HG03135 (cell line): Measurements from ENCODE around the gene DNAJC5.

Source experiments
- ATAC-seq: cut with Tn5 transposase; IDR thresholded peaks from one replicate; pipeline ENCODE4 v1.9.1; 2021; ENCODE audit warnings: mild to moderate bottlenecking, moderate library complexity; ENCODE audit not compliant: unreplicated experiment

The DNAJC5 gene

DNA sequence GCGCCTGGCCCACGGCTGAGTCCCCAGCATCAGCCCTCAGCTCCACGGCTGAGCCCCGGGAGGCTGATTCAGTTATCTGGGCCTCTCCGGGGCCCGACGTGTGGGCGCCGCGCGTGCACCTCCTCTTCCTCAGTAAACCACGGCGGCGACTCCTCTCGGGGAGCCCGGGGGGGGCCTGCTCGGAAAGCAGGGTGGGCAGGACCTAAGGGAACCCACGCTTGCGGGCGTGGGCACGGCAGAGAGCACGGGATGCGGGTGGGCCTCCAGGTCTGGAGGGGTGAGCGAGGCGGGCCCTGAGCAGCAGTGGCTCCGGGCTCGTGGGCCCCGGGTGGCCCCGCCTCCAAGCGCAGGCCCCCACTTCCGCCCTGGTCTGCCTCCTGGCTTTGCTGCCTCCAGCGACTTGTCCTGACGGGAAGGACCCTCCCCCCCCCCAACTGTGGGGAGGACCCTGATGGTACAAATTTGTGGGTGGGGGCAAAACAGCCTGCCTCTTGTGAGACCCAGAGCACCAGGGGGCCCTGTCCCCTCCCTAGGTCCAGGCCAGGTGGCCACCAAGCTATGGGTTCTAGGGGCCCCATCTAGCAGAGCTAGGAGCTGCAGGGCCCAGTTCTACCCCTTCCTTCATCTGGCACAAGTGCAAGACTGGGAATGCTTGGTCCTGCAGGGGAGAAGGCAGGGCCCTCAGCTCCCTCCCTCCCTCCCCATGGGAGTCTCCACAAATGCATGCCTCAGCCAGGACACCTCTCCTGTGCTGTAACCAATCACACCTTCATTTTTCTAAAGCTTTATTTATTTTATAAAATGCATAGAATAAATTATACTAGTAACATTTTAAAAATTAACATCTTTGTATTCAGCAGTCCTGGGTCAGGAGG, 44.4 kb downstream of the DNAJC5 start:
- ATAC-seq: no peak

DNA sequence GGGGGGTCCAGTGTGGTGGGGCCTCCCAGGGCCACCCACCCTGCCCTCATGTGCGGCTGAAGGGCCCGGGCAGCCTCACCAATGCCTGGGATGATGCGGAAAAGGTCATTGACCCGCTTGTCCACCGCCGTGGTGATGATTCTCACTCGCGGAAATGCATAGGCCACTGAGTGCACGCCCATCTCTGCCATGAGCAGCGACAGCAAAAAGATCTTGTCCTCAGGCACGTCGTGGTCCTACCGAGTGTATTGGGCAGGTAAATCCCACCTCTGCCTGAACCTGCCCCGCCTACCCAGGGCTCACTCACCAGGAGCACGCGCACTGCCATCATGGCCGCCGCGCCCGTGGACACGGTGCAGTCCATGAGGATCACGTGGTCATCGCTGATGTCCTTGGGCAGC, 45.1 kb downstream of the DNAJC5 start:
- ATAC-seq: no peak

DNA sequence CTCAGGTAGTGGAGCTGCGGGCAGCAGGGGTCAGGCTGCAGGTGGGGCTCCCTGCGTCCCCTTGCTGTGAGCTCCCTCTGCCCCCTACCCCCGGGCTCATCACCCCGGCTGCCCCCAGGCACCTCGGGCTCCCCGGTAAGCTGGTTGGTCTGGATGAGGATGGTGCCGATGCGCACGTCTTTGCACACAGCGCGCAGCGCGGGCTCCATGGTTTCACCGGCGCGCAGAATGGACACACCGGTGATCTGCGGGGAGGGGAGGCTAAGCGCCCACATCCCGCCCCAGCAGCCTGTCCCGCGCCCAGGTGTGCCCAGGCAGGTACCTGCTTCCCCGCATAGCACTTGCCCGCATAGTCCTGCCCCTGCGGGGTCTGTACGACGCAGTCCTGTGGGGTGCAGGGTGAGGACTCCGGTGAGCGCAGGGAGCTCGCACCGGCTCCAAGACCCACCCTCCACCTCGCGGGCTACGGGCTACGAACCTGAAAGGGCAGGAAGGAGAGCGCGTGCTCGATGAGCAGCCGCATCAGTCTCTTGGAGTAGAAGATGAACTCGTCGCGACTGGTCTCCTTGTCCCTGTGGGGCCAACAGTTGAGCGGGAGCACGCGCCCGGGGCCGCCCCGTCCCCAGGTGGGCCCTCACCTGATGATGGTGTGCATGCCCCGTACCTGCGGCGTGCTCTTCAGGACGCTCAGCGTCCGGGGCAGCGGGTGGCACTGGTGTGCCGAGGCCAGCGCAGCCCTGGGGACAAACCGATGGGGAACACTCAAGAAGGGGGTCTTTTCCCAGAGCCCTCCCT, 45.7 kb downstream of the DNAJC5 start:
- no peak for ATAC-seq

DNA sequence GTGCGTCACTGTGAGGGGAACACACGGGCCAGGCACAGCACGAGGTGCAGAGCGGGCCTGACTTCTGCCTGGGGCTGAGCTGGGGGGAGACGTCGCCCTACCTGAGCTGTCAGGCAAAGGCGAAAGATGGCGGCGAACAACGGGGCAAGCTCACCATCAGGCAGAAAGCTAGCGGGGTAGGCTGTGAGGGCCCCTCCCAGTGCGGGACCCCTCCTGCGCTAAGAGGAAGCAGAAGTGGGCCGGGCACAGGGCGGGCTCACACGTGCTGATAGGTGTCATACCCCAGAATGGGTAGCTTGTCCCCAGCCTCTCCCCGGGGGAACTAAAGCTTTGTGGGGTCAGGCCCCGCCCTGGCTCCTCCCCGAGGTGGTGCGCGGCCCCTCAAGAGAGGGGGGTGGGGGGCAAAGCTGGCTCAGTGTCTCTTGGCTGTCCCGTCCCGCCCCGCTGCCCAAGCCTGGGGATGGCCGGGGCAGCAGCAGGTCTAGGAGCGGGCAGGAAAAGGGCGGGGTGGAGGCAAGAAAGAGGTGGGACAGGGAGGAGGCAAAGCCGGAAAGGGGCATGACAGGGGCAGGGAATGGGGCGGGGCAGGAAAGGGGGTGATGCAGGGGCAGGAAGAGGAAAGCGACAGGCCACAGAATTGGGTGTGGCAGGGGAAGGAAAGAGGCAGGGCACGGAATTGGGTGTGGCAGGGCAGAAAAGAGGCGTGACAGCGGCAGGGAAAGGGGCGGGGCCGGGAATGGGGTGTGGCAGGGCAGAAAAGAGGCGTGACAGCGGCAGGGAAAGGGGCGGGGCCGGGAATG, 46.6 kb downstream of the DNAJC5 start:
- ATAC-seq: no peak

DNA sequence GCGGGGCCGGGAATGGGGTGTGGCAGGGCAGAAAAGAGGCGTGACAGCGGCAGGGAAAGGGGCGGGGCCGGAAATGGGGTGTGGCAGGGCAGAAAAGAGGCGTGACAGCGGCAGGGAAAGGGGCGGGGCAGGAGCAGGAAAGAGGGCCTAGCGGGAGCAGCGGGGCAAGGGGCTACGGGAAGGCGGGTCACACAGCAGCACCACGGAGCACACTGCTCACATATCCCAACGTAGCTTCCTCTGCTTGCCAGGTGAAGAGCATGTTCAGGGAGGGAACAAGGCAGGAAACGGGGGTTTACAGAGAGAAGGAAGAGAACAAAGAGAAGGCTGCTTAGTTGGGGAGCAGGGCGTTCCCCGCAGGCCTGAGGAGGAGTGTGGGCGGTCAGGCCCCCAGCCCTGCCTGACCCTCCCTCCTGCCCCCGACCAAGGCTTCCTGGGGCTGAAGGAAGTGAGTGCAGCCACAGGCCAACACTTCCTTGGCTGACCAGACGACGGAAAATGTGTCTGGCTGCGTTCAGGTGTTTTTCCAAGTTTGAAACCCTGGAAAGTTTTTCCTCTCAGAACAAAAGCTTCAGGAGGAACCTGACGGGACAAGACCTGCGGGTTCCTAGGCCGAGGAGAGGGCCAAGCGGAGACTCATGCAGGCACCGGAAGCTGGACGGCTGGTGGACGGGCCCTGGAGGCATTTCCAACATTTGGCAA, 47.5 kb downstream of the DNAJC5 start:
- ATAC-seq: no peak

DNA sequence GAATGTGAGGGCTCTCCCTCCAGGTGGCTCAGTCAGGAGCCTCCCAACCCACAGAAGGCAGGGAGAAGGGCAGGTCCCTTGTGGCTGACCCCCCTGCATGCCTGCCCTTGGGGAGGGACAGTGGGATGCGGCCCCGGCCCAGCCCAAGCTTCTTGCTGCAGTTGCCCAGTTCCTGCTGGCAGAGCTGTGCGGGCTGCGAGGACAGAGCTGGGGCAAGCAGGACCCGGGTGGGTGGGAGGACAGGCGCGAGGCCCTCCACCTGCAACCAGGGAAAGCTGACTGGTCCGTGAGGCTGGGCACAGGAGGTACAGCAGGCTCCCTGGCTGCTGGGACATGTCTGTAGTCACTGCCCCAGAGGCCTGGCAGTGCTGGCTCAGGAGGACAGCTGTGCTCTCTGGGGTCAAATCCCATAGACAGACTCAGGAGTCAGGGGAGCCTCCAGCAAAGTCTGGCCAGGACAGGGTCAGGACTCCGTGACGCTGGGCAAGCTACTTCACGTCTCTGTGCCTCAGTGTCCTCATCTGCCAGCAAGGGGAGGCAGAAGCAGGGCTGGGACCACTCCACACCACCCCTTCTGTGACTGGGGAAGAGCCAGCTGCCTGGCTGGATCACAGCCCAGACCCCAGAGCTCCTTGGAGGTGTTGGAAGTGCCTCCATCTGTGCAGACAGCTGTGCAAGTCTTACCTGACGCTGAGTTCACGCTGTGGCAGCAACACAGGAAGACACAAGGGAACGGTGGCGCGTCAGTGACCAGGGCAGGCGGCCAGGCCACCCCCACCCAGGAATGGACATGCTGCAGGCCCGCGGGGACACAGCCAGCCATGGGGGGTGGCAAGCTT, 48.3 kb downstream of the DNAJC5 start:
- no peak for ATAC-seq

DNA sequence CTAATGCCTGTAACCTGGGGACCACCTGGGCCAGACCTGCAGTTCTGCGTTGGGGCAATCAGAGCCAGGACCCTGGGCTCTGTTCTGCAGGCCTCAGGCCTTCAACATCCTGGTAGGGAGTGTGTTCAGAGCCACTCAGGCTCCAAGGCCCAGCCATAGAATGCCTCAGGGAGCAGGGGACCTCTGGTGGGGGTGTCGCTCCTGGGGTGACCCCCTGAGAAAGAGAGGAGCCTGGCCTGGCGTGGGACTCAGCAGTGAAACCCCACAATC, 48.8 kb downstream of the DNAJC5 start:
- ATAC-seq: no peak

DNA sequence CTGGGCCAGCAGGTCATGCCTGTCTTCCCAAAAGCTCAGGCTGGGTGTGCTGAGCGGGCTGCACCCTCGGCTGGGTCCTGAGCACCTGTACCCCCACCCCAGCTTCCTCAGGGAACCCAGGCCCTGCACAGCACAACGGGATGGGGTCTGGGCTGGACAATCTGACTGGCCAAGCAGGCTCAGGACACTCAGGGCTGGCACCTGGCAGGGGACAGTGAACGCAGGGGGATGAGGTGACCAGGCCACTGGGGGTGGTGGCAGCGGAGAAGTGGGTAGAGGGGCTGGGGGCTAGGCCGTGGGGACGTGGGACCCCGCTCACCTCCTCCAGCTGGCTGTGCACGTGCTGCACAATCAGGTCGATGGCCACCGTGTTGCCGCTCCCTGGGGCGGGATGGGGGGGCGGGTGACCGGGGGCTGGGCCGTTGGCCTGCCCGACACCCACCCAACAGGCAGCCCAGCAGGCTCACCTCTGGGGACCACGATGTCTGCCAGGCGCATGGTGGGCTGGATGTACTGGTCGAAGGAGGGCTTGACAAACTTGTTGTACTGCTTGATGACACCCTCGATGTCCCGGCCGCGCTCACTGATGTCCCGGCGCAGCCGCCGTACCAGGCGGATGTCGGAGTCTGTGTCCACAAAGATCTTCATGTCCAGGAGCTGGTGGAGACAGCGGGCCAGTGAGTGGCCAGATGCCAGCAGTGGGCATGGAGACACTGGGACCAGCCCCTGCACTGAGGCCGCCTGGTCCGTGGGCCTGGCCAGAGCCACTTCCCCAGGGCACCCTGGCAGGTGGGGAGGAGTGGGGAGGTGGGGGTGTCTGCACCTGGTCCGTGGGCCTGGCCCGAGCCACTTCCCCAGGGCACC, 49.4 kb downstream of the DNAJC5 start:
- ATAC-seq: no peak

DNA sequence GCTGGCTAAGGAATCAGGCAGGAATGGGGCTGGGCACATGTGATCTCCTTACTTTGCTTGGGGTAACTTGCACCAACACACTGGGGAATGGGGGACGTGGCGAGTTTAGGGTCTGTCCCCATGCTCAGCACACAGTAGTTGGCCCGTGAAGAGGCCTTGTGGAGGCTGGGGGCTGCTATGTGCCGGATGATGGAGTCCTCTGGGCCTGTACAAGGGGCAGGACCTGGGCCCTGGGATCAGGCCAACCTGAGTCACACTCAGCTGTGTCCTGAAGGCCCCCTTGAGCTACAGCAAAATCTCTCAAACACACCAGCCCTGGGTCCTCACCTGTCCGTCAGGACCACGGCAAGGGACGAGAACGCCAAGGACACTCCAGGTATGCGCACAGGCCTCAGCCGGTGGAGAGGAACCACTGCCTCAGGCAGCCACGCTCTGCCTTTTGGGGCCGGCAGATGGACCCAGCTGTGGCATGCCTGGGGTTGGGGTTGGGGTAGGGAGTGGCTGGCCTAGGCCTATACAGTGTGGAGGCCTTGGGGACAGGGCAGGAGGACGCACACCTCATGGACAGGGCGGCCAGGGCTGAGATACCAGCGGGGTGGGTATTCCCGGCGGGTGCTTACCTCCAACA, 50.2 kb downstream of the DNAJC5 start:
- no peak for ATAC-seq

DNA sequence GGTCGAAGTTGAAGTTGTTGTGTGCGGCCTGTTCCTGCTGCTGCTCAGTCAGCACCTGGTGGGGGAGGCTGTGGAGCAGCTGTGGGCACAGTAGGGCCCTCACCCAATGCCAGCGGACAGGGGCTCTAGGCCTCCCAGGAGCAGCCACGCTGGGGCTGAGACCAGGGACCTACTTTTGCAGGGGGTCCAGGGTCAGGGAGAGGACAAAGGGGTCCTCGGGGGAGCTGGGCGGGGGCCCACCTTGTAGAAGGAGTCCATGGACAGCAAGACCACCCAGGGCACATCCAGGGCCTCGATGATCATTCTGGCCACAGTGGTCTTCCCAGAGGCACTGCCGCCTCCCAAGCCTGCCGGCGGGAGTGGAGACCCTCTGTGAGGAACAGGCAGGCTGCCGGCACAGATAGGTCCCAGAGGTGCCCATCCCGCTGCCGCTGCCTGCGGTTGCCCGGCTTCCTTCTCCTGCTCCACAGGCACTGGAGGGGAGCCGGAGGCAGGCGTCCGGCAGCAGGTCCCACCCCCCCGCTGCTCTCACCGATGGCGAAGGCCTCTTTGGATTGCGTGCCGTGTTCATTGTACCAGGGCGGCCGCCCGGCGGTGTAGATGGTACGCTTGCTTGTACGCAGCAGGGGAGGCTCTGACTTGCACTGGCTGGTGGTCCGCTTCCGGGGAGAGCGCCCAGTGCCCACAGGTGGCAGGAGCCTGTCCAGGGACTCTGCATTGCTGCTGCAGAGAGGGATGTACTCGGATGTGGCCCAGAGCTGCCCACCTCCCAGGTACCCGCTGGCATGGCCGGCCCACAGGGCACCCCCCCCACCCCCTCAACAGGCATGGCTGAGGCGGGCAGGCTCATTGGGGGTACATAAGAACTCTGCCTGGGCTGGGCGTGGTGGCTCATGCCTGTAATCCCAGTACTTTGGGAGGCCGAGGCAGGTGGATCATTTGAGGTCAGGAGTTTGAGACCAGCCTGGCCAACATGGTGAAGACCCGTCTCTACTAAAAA, 51.3 kb downstream of the DNAJC5 start:
- no peak for ATAC-seq

DNA sequence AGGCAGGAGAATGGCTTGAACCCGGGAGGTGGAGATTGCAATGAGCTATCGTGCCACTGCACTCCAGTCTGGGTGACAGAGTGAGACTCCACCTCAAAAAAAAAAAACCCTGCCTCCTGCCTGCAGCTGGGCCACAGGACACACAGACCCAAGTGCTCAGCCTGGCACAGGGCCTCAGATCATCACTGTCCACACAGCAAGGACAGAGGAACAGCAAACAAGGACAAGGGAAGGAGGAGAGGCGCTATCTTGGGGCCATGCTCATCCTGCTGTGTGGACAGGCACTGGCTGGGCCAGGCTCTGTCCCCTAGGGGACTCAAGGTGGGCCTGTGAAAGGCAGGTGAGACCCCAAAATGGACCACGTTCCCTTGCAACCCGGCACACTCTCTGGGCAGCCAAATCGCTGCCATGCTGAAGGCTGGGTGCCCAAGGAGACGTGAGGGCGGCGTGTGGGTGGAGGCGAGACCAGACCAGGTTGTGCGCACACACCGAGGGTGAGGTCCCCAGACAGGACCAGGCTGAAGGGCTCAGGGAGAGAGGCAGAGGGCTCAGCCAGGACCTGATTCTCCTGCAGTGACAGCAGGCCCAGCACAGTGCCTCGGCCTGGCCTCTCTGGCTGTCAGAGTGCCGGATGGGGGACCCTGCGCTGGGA, 52.2 kb downstream of the DNAJC5 start:
- ATAC-seq: no peak

DNA sequence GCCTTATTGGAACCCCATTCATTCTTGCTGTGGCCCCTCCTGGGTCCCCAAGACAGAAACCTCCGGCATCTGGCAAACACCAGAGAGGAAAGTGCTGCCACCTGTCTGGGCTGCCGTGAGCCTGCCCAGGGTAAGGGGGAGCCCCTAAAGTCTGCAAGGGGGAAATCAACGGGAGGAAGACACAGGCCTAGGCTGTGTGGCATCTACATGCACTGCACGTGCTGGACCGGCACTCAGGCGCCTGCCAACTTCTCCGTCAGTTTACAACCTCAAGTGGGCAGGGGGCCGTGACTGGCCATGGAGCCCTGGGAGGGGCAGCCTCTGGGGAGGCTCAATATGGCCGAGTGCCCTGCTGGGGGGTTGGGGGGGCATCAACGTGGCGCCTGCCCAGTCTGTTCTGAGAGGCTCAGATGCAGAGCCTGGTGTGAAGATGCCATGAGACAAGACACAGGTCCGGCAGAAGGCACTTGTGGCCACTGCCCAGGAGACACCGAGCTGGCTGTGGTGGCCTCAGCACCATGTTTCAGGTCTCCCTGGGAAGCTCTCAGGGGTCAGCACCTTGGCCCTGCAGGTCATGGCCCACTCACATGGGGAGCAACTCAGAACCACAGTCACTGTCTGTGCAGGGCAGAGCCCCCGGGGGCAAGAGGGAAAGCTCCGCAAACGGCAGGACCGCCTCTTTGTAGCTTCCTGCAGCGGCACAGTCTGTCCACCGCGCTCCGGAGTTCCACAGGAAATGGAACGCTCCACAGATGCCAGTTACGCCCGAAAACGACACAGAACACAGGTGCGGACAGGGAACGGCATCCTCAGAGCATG, 52.9 kb downstream of the DNAJC5 start:
- ATAC-seq: no peak

DNA sequence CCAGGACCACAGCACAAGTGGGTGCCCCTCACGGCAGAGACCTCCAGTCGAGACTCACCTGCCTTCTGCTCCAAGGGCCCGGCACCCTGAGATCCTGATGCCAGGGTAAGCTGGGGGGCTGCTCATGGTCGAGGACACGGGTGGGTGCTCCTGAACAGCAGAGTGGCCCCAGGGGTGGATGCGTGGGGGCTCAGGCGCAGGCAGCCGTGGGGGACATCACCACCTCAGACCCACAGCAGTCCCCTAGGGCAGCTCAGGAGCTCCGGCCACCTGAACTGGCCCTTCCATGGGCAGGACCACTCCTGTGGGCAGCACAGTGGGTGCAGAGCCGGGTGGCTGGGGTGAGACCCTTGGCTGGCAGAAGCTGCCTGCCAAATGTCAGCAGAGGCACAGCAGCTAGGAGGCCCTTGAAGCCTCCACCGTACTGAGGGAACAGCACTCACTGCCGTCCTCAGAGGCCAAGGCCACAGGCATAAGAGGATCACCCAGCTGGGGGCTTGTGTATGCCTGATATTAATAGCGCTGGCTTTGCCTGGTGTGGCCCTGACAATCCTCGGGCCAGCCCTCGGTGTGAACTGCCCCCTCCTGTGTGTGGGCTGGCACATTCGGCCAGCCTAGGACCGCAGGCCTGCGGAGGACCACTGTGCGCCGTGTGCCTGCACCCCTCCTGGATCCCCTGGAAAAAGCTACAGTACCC, 55.9 kb downstream of the DNAJC5 start:
- ATAC-seq: no peak

DNA sequence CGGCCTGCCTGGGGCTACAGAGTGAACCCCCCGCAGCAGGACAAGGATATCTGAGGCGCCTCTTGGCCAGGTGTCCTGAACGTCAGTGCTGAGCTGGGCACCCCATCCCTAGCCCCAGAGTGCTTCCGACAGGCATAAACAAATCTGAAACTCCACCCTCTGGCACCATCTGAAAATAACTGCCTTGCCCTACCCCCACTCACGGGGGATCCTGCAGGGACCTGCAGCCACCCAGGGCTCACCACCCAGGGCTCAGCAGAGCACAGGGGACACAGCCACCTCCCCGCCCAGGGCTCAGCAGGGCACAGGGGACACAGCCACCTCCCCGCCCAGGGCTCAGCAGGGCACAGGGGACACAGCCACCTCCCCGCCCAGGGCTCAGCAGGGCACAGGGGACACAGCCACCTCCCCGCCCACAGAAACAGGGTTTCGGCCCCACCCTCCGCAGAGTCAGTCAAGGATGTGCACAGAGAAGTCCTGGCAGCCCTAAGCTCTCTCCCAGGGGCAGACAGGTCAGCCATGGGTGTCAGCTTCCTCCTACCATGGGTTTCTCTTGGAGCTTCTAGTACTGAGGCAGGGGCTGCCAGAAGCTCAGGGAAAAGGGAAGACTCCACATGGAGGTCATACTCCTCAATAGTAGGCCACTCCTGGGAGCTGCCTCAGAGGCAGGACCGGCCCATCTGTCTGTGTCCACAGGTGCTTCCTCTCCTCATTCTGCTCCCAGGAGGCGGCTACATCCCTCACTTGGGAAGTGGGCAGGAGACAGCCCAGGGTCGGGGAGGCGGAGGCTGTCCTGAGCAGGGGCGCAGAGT, 56.7 kb downstream of the DNAJC5 start:
- ATAC-seq: no peak

DNA sequence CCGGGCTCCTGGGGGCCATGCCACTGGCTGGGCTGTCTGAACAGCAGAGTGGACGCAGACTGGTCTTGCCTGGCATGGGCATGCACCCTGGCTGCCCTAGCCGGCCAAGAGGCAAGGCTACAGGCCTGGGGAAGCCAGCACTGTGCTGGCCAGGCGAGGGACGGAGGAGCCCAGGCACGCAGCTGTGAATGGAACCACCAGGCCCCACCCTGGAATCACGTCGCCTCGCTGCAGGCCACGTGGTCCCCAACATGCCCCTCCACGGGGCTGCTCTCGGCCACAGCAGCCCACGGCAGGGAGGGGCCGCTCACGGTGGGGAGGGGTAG, 57.2 kb downstream of the DNAJC5 start:
- no peak for ATAC-seq
